A673 (cell line): ENCODE data around the gene ZSCAN9. TPM values are rescaled to one million over a fixed set of nuclear protein-coding genes. Genes with fewer than 3 reads are reported as not detected.

Experiments used
- BruUV-seq: library from RNA; stranded (reverse); fragments of 400-500 nt; replicated peaks from 2 replicates; lab custom pipeline; 2021; lab: Mats Ljungman, UMichigan
- CTCF ChIA-PET: fragments of 300-600 bp; sonication (Branson Sonifier 250); formaldehyde crosslinking; loops from one replicate; lab custom pipeline; 2022; ENCODE audit warnings: antibody characterized with exemption; lab: Charles Lee
- POLR2A ChIA-PET: fragments of 300-600 bp; sonication (Branson Sonifier 250); formaldehyde crosslinking; loops from one replicate; lab custom pipeline; 2022; ENCODE audit warnings: antibody characterized with exemption; ENCODE audit not compliant: low non-redundant PET; lab: Charles Lee
- DNase-seq: peaks from one replicate; pipeline ENCODE4 v3.0.0-alpha.2; 2015; ENCODE audit warnings: low spot score
- H3K27ac ChIP-seq: fragments of 200-600 bp; sonication (generic); 2 replicates; pipeline ENCODE4 v1.5.1; 2016; ENCODE audit warnings: mixed run types, low read depth, mild to moderate bottlenecking, mixed read lengths, antibody characterized with exemption, low read length; ENCODE audit not compliant: poor library complexity, severe bottlenecking
- H3K27me3 ChIP-seq: fragments of 200-600 bp; sonication (generic); replicated peaks from 2 replicates; pipeline ENCODE4 v1.6.1; 2017; ENCODE audit warnings: mixed run types, low read depth, mild to moderate bottlenecking, mixed read lengths, antibody characterized with exemption, low read length; ENCODE audit not compliant: insufficient read depth, poor library complexity
- H3K36me3 ChIP-seq: fragments of 200-600 bp; sonication (generic); 2 replicates; pipeline ENCODE4 v1.6.1; 2016; ENCODE audit warnings: mixed run types, mild to moderate bottlenecking, mixed read lengths, antibody characterized with exemption, low read length; ENCODE audit not compliant: insufficient read depth, poor library complexity, severe bottlenecking
- H3K4me1 ChIP-seq: fragments of 200-600 bp; sonication (generic); 2 replicates; pipeline ENCODE4 v1.6.1; 2017; ENCODE audit warnings: mixed run types, mild to moderate bottlenecking, mixed read lengths, antibody characterized with exemption, low read length; ENCODE audit not compliant: insufficient read depth, poor library complexity, severe bottlenecking
- H3K4me3 ChIP-seq: fragments of 200-600 bp; sonication (generic); 2 replicates; pipeline ENCODE4 v1.5.1; 2016; ENCODE audit warnings: low read depth, mixed run types, mild to moderate bottlenecking, mixed read lengths, low read length; ENCODE audit not compliant: poor library complexity, severe bottlenecking
- H3K9me3 ChIP-seq: fragments of 200-600 bp; sonication (generic); 2 replicates; pipeline ENCODE4 v1.6.1; 2016; ENCODE audit warnings: mixed run types, low read depth, mild to moderate bottlenecking, mixed read lengths, antibody characterized with exemption, low read length; ENCODE audit not compliant: poor library complexity, severe bottlenecking
- EZH2 ChIP-seq: fragments of 200-600 bp; sonication (generic); IDR thresholded peaks from 2 replicates; pipeline ENCODE4 v1.6.1; 2017; ENCODE audit warnings: borderline replicate concordance, low read depth, mild to moderate bottlenecking, mixed read lengths, antibody characterized with exemption, low read length; ENCODE audit not compliant: poor library complexity, severe bottlenecking
- intact Hi-C: fragments of 100-400 bp; cut with micrococcal nuclease; formaldehyde crosslinking; loops from one replicate; pipeline ENCODE4 v1.10.0; 2022; ENCODE audit not compliant: unreplicated experiment
- total RNA-seq: library from RNA; stranded (reverse); gene quantifications from 2 replicates; pipeline ENCODE4 v1.2.3, GENCODE V29; 2021
- TF ChIP-seq, protein P1 (sequence below): fragments of 300-800, 200-600 bp; sonication (generic); conservative IDR thresholded peaks from 2 replicates; pipeline ENCODE4 v1.5.1; 2017; ENCODE audit warnings: low read depth, mild to moderate bottlenecking, antibody characterized with exemption, low read length, moderate library complexity, mixed read lengths

ZSCAN9 gene
- total RNA-seq, 1 experiment from 2014 or later, result 13.3 TPM

DNA sequence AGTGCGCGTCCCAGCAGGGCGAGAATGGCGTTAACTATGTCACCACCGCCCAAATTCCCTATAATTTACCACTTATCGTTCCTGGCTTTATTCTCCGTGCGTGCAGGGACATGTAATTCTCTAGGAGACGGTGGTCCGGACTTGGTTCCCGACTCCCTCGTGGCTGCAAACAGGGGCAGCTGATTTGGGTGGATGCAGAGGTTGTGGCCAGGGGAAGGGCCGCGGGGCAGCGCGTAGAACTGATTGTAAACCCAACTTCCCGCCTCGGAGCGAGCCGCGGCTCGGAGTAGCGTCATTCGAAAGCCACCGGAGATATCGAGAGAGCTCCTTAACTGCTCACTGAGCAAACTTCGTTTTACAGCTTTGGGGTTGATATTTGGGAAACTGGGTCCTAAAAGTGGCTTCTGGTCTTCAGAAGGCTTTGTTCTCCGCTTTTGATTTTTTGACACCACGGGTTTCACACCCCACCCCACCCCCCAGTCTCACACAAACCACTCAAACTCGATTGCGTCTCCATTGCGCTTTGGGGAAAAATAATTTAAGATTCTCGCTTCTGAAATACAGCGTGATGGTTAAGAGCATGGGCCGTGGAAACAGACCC lies 17.5 kb upstream of the ZSCAN9 start:
- no TSS peak for BruUV-seq
- Histone ChIP-seq H3K36me3 (no peaks in the 10 kb centered on the region), H3K4me3 (peak overlapping the region; percentile 55), H3K4me1 (peaks cover 5% of the 10 kb centered on the region), H3K27ac (no peak overlapping the region), H3K9me3 (no peaks in the 10 kb centered on the region), H3K27me3 (no peaks in the 10 kb centered on the region)
- ChIA-PET CTCF (no interaction called here), POLR2A (no interaction called here)
- intact Hi-C loops, result loop anchor here (5.0 kb wide), 1 partner anchor 65 kb away; the partner anchor contains the start of gene ZKSCAN8
- TF ChIP-seq, protein P1, sequence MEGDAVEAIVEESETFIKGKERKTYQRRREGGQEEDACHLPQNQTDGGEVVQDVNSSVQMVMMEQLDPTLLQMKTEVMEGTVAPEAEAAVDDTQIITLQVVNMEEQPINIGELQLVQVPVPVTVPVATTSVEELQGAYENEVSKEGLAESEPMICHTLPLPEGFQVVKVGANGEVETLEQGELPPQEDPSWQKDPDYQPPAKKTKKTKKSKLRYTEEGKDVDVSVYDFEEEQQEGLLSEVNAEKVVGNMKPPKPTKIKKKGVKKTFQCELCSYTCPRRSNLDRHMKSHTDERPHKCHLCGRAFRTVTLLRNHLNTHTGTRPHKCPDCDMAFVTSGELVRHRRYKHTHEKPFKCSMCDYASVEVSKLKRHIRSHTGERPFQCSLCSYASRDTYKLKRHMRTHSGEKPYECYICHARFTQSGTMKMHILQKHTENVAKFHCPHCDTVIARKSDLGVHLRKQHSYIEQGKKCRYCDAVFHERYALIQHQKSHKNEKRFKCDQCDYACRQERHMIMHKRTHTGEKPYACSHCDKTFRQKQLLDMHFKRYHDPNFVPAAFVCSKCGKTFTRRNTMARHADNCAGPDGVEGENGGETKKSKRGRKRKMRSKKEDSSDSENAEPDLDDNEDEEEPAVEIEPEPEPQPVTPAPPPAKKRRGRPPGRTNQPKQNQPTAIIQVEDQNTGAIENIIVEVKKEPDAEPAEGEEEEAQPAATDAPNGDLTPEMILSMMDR, result no peak
- TF ChIP-seq EZH2, result no peak
- peak; percentile 66 for DNase-seq

DNA sequence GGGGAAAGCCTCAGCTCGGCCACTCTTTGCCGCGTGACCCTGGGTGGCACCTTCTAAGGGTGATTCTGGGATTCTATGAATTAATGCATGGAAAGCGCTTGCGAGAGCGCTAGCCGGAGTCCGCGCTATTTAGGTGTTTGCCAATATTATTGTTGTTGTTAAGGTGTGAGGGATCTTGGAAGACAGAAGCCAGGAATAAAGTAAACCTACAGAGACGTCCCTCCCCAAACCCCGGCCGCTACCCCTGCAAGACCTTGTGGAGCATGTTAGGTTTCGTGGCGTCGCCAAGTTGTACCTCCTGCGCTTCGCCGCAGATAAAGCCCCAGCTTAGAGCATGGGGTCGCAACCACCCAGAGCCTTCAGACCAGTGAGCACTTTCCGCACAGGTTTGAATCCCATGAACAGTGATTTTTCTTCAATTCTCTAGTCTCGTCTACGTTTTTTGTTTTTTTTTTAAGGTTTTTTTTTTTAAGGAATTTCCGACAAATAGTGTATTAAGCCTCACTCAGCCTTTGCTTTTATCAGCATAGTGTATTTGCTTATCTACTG lies 16.9 kb upstream of the ZSCAN9 start:
- H3K27ac ChIP-seq, result no peak overlapping the region
- no peaks in the 10 kb centered on the region for H3K36me3 ChIP-seq
- ChIA-PET CTCF (no interaction called here), POLR2A (interaction anchor here (0.6 kb wide), 1 partner anchor 191 kb away, joined by 4 read pairs; no protein-coding TSS in a partner anchor)
- no peaks in the 10 kb centered on the region for H3K27me3 ChIP-seq
- intact Hi-C loops, result loop anchor here (5.0 kb wide), 1 partner anchor 66 kb away; the partner anchor contains the start of gene ZKSCAN8
- TF ChIP-seq EZH2, result no peak
- TF ChIP-seq, protein P1, result no peak
- peaks cover 3% of the 10 kb centered on the region for H3K4me1 ChIP-seq
- H3K4me3 ChIP-seq, result peak overlapping the region; percentile 55
- no TSS peak for BruUV-seq
- DNase-seq, result peak; percentile 54
- H3K9me3 ChIP-seq, result no peaks in the 10 kb centered on the region

DNA sequence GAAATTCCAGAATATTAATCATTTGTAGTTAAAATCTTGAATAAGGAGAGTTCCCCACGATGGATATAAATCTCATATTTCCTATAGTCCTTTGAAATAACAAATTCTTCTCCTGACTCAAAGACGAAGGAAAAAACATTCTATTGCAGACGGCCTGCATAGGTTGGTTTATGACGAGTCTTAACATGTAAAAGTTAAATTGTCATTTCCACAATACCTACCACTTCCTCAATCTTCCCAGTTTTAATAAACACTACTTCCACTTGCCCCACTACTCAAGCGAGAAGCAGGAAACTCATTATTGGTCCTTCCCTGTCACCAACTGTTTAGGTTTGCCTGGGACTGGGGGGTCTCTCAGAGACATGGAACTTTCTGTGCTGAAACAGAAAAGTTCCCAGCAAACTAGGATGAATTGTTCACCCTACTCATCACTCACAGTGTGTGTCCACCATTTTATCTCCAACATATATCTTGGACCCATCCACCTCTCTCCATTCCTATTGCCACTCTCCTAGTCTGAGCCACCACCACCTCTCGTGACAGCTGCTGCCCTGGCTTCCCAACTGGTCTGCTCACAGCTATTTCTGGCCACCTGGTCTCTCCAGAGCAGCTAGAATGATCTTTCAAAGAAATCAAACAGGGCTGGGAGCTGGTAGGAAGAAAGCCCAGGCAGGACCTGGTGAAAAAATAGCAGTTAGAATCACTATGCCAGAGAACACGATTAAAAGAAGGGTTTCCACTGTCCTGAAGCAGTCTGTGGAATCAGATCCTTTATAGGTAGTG lies 15.1 kb upstream of the ZSCAN9 start:
- Histone ChIP-seq H3K4me3 (no peak overlapping the region), H3K4me1 (peaks cover 3% of the 10 kb centered on the region), H3K36me3 (no peaks in the 10 kb centered on the region), H3K9me3 (no peaks in the 10 kb centered on the region), H3K27me3 (no peaks in the 10 kb centered on the region), H3K27ac (no peak overlapping the region)
- POLR2A ChIA-PET, result no interaction called here
- TF ChIP-seq, protein P1, result no peak
- TF ChIP-seq EZH2, result no peak
- BruUV-seq, result no TSS peak
- intact Hi-C loops, result loop anchor here (5.0 kb wide), 2 partner anchors 68 to 308 kb away; partner anchors contain the start of gene ZKSCAN8
- no peak for DNase-seq
- CTCF ChIA-PET, result no interaction called here
